Esophagus squamous epithelium (tissue), 5 donors: Measurements from ENCODE around the gene TRIM33. TPM values are rescaled to one million over a fixed set of nuclear protein-coding genes. Genes with fewer than 3 reads are reported as not detected.

ENCODE experiments used
- DNase-seq: peaks from one replicate; lab custom pipeline; 2025; lab: John Stamatoyannopoulos, UW
- H3K27ac ChIP-seq, 4 donors: fragments of 200-600 bp; sonication (generic); one replicate each; pipeline ENCODE4 v1.5.1; 2016 to 2019; ENCODE audit warnings: mild to moderate bottlenecking in 1 of 4
- H3K27me3 ChIP-seq, 4 donors: fragments of 200-600 bp; sonication (generic); 1 replicate in 3 of 4; 2 replicates in 1 of 4; pipeline versions ENCODE4 v1.5.1 to v1.6.0; 2017 to 2021; ENCODE audit warnings: antibody characterized with exemption in 1 of 4
- H3K36me3 ChIP-seq, 3 donors: fragments of 200-600 bp; sonication (generic); one replicate each; pipeline ENCODE4 v1.5.1; 2016 to 2019
- H3K4me1 ChIP-seq, 3 donors: fragments of 200-600 bp; sonication (generic); one replicate each; pipeline ENCODE4 v1.5.1; 2017 to 2019
- H3K4me3 ChIP-seq, 4 donors: fragments of 200-600 bp; sonication (generic); 1 replicate in 3 of 4; 2 replicates in 1 of 4; pipeline ENCODE4 v1.5.1; 2016 to 2019; ENCODE audit warnings: mild to moderate bottlenecking in 2 of 4, moderate library complexity in 1 of 4
- H3K9me3 ChIP-seq, 3 donors: fragments of 200-600 bp; sonication (generic); one replicate each; pipeline ENCODE4 v1.5.1; 2016 to 2019
- CTCF ChIP-seq, 6 experiments: fragments of 450-650 bp in 4 of 6; fragments of 200-600 bp in 2 of 6; sonication (generic) in 2 of 6; IDR thresholded peaks; one replicate each; pipeline ENCODE4 v1.5.1; 2016 to 2019; ENCODE audit warnings: antibody characterized with exemption in 6 of 6, mild to moderate bottlenecking in 4 of 6, moderate library complexity in 4 of 6
- POLR2A ChIP-seq, 4 donors: fragments of 450-650 bp; IDR thresholded peaks; one replicate each; pipeline ENCODE4 v1.6.1; 2017; ENCODE audit warnings: antibody characterized with exemption in 4 of 4, mild to moderate bottlenecking in 4 of 4, moderate library complexity in 3 of 4
- WGBS, 2 donors: methylation state at CpG; one replicate each; pipeline ENCODE4 v1.1.5; 2018; 5-methylcytosine and 5-hydroxymethylcytosine counted together
- intact Hi-C: fragments of 100-400 bp; cut with DNase I; formaldehyde crosslinking; loops from one replicate; pipeline ENCODE4 v1.15.0; 2022
- total RNA-seq, 4 donors: library from RNA; depleted of rRNA; stranded (reverse); fragments of >200 nt; gene quantifications; one replicate each; pipeline ENCODE4 v1.1.0, GENCODE V29; 2016
- donor health status: DM: yes; HTN: yes; CAD: no.

TRIM33 gene
- total RNA-seq, 4 donors from 2014 or later = 19.1 to 38.7 (median 25.4) TPM

- Histone ChIP-seq H3K36me3 (no peaks in the 10 kb centered on the region), H3K4me3 (no peak overlapping the region), H3K27ac (no peak overlapping the region), H3K4me1 (no peaks in the 10 kb centered on the region), H3K9me3 (no peaks in the 10 kb centered on the region), H3K27me3 (no peaks in the 10 kb centered on the region)
- no peak for TF ChIP-seq POLR2A (IDR thresholded peaks at IDR 0.05)
- no peak for TF ChIP-seq CTCF (IDR thresholded peaks at IDR 0.05)
- intact Hi-C loops = no loop called here
- no peak for DNase-seq
- WGBS, 2 donors = 45 to 64% methylated on average over 2 to 6 of the region's 6 CpGs
Observed at GRCh38 chr1:114540821-114541220, 29.8 kb upstream of the TRIM33 start.

GRCh38 chr1:114540272-114540671, 29.3 kb upstream of the TRIM33 start:
- H3K4me3 ChIP-seq = no peak overlapping the region
- H3K27me3 ChIP-seq = no peaks in the 10 kb centered on the region
- H3K36me3 ChIP-seq = no peaks in the 10 kb centered on the region
- intact Hi-C loops = no loop called here
- WGBS, 2 donors = 49 to 55% methylated on average over 3 of the region's 3 CpGs
- no peak for DNase-seq
- TF ChIP-seq CTCF (IDR thresholded peaks at IDR 0.05) = no peak
- no peak overlapping the region for H3K27ac ChIP-seq
- H3K4me1 ChIP-seq = no peaks in the 10 kb centered on the region
- no peaks in the 10 kb centered on the region for H3K9me3 ChIP-seq

GRCh38 chr1:114536043-114536442, 25.0 kb upstream of the TRIM33 start:
- intact Hi-C loops = no loop called here
- DNase-seq = no peak
- Histone ChIP-seq H3K4me3 (no peak overlapping the region), H3K36me3 (no peaks in the 10 kb centered on the region), H3K27ac (no peak overlapping the region), H3K4me1 (no peaks in the 10 kb centered on the region), H3K9me3 (no peaks in the 10 kb centered on the region), H3K27me3 (no peaks in the 10 kb centered on the region)
- TF ChIP-seq CTCF (IDR thresholded peaks at IDR 0.05) = no peak
- no peak for TF ChIP-seq POLR2A (IDR thresholded peaks at IDR 0.05)
- WGBS, 2 donors = 70 to 84% methylated on average over 3 to 4 of the region's 7 CpGs

GRCh38 chr1:114535401-114535800, 24.4 kb upstream of the TRIM33 start:
- no peak for TF ChIP-seq POLR2A (IDR thresholded peaks at IDR 0.05)
- TF ChIP-seq CTCF (IDR thresholded peaks at IDR 0.05) = no peak
- Histone ChIP-seq H3K9me3 (no peaks in the 10 kb centered on the region), H3K4me3 (no peak overlapping the region), H3K27me3 (no peaks in the 10 kb centered on the region), H3K4me1 (no peaks in the 10 kb centered on the region), H3K27ac (no peak overlapping the region), H3K36me3 (no peaks in the 10 kb centered on the region)
- WGBS, 2 donors = 40 to 50% methylated on average over 1 of the region's 1 CpG
- intact Hi-C loops = no loop called here
- DNase-seq = no peak

GRCh38 chr1:114531094-114531493, 20.1 kb upstream of the TRIM33 start:
- H3K9me3 ChIP-seq = no peaks in the 10 kb centered on the region
- H3K27me3 ChIP-seq = no peaks in the 10 kb centered on the region
- 30 to 50% methylated on average over 1 of the region's 1 CpG for WGBS, 2 donors
- intact Hi-C loops = no loop called here
- H3K27ac ChIP-seq = no peak overlapping the region
- H3K4me1 ChIP-seq = no peaks in the 10 kb centered on the region
- no peak overlapping the region for H3K4me3 ChIP-seq
- H3K36me3 ChIP-seq = no peaks in the 10 kb centered on the region
- TF ChIP-seq CTCF (IDR thresholded peaks at IDR 0.05) = no peak
- TF ChIP-seq POLR2A (IDR thresholded peaks at IDR 0.05) = no peak
- no peak for DNase-seq
